Right lobe of liver (tissue), 6 donors: ENCODE measurements around the gene HIKESHI. TPM values are rescaled to one million over a fixed set of nuclear protein-coding genes. Genes with fewer than 3 reads are reported as not detected.

Source experiments
- ATAC-seq, 4 donors: fragments of 200-7000 bp; cut with Tn5 transposase; one replicate each; pipeline ENCODE4 v1.9.1; 2020; ENCODE audit warnings: mild to moderate bottlenecking in 4 of 4, moderate library complexity in 4 of 4
- DNase-seq, 3 donors: peaks; one replicate each; pipeline ENCODE4 v3.0.0-alpha.2; 2020
- H3K27ac ChIP-seq, 3 donors: fragments of 200-600 bp; one replicate each; pipeline ENCODE4 v1.8.0; 2022
- H3K27me3 ChIP-seq, 2 donors: fragments of 200-600 bp; one replicate each; pipeline ENCODE4 v1.8.0; 2022
- H3K36me3 ChIP-seq, 4 donors: fragments of 200-600 bp; sonication (generic) in 1 of 4; one replicate each; pipeline versions ENCODE4 v1.5.1 to v1.8.0; 2017 to 2022; ENCODE audit warnings: control low read depth in 1 of 4
- H3K4me1 ChIP-seq, 4 donors: fragments of 200-600 bp; sonication (generic) in 1 of 4; one replicate each; pipeline versions ENCODE4 v1.5.1 to v1.8.0; 2017 to 2022; ENCODE audit warnings: control low read depth in 1 of 4
- H3K4me3 ChIP-seq, 3 donors: fragments of 200-600 bp; one replicate each; pipeline ENCODE4 v1.8.0; 2022
- H3K9me3 ChIP-seq, 4 donors: fragments of 200-600 bp; sonication (generic) in 1 of 4; one replicate each; pipeline versions ENCODE4 v1.5.1 to v1.8.0; 2017 to 2022; ENCODE audit warnings: control low read depth in 1 of 4
- CTCF ChIP-seq, 4 donors: fragments of 200-600 bp in 3 of 4; fragments of 450-650 bp in 1 of 4; IDR thresholded peaks; one replicate each; pipeline versions ENCODE4 v1.5.1 to v1.8.0; 2016 to 2022; ENCODE audit warnings: antibody characterized with exemption in 4 of 4, mild to moderate bottlenecking in 2 of 4
- POLR2A ChIP-seq: fragments of 450-650 bp; IDR thresholded peaks from one replicate; pipeline ENCODE4 v1.6.1; 2017; ENCODE audit warnings: antibody characterized with exemption, mild to moderate bottlenecking
- WGBS: methylation state at CpG from one replicate; pipeline ENCODE4 v1.1.6; 2018; ENCODE audit warnings: low coverage, low lambda C conversion rate; ENCODE audit not compliant: insufficient coverage; ENCODE audit errors: missing lambda C conversion rate; 5-methylcytosine and 5-hydroxymethylcytosine counted together
- intact Hi-C, 2 donors: fragments of 100-400 bp; cut with DNase I; formaldehyde crosslinking; loops; one replicate each; pipeline versions ENCODE4 v1.11.2 to v1.14.1; 2022
- total RNA-seq, 6 experiments: library from RNA; depleted of rRNA in 2 of 6; stranded (reverse); fragments of >200 nt in 2 of 6; fragmentation: NEBNext Ultra II Directional in 3 of 6; extraction: Animal tissue kit (Norgen Biotek cat#: 25700) in 3 of 6; gene quantifications; one replicate each; pipeline versions ENCODE4 v1.1.0 to v1.2.4, GENCODE V29; 2016 to 2023
- donor health status: DM: no; HTN: yes; CAD: no.
- donor health status: DM: no; HTN: no; CAD: no.
- donor health status: DM: no; HTN: no; CAD: no.
- donor health status: DM: no; HTN: yes; CAD: no.
- donor health status: DM: no; HTN: yes; CAD: no.

Gene HIKESHI
- total RNA-seq, 6 experiments from 2014 or later: 10.1 to 17.0 (median 14.2) TPM

- intact Hi-C loops: no loop called here
- DNase-seq: no peak
- ATAC-seq: no peak
- H3K4me1 ChIP-seq: peaks cover 0 to 4% (median 0%) of the 10 kb centered on the region in 4 donors
- H3K27me3 ChIP-seq: no peaks in the 10 kb centered on the region
- H3K27ac ChIP-seq: no peak overlapping the region
- WGBS: 55% methylated on average over 6 of the region's 6 CpGs
- TF ChIP-seq CTCF (IDR thresholded peaks at IDR 0.05) (no peak), POLR2A (no peak)
- no peaks in the 10 kb centered on the region for H3K36me3 ChIP-seq
- H3K9me3 ChIP-seq: no peaks in the 10 kb centered on the region
- H3K4me3 ChIP-seq: no peak overlapping the region
Observed at GRCh38 chr11:86370922-86371594, 69.0 kb downstream of the HIKESHI start.

GRCh38 chr11:86372041-86372440 lies 70.0 kb downstream of the HIKESHI start:
- DNase-seq (no peak), ATAC-seq (no peak)
- Histone ChIP-seq H3K36me3 (no peaks in the 10 kb centered on the region), H3K4me1 (peaks cover 0 to 4% (median 0%) of the 10 kb centered on the region in 4 donors), H3K27ac (no peak overlapping the region), H3K27me3 (no peaks in the 10 kb centered on the region), H3K4me3 (no peak overlapping the region), H3K9me3 (no peaks in the 10 kb centered on the region)
- 89% methylated on average over 1 of the region's 1 CpG for whole genome bisulfite sequencing
- intact Hi-C loops: no loop called here
- TF ChIP-seq CTCF (IDR thresholded peaks at IDR 0.05): no peak
- no peak for TF ChIP-seq POLR2A

- no peaks in the 10 kb centered on the region for H3K36me3 ChIP-seq
- DNase-seq (no peak), ATAC-seq (no peak)
- no peak overlapping the region for H3K27ac ChIP-seq
- TF ChIP-seq POLR2A (no peak), CTCF (IDR thresholded peaks at IDR 0.05) (no peak)
- no peak overlapping the region for H3K4me3 ChIP-seq
- H3K27me3 ChIP-seq: no peaks in the 10 kb centered on the region
- H3K4me1 ChIP-seq: peaks cover 0 to 4% (median 0%) of the 10 kb centered on the region in 4 donors
- intact Hi-C loops: no loop called here
- H3K9me3 ChIP-seq: no peaks in the 10 kb centered on the region
Observed at GRCh38 chr11:86372586-86372985, 70.5 kb downstream of the HIKESHI start.

GRCh38 chr11:86374069-86374468 lies 72.0 kb downstream of the HIKESHI start:
- peaks cover 0 to 4% (median 0%) of the 10 kb centered on the region in 4 donors for H3K4me1 ChIP-seq
- no peaks in the 10 kb centered on the region for H3K36me3 ChIP-seq
- H3K9me3 ChIP-seq: no peaks in the 10 kb centered on the region
- WGBS: 8% methylated on average over 1 of the region's 1 CpG
- no peak overlapping the region for H3K27ac ChIP-seq
- no peak overlapping the region for H3K4me3 ChIP-seq
- H3K27me3 ChIP-seq: no peaks in the 10 kb centered on the region
- TF ChIP-seq CTCF (IDR thresholded peaks at IDR 0.05): no peak
- no peak for TF ChIP-seq POLR2A
- DNase-seq: no peak
- intact Hi-C loops: no loop called here
- ATAC-seq: no peak

- no peaks in the 10 kb centered on the region for H3K36me3 ChIP-seq
- ATAC-seq (peak in 1 of 4 donors; percentile 23), DNase-seq (peak in 2 of 3 donors; percentile 24 to 46)
- H3K27ac ChIP-seq: no peak within 1 kb of the TSS
- intact Hi-C loops: no loop called here
- no peaks in the 10 kb centered on the region for H3K9me3 ChIP-seq
- H3K4me3 ChIP-seq: peak within 1 kb of the TSS in 1 of 3 donors; percentile 32
- H3K27me3 ChIP-seq: no peaks in the 10 kb centered on the region
- WGBS: 13% methylated on average over 25 of the region's 25 CpGs
- H3K4me1 ChIP-seq: peaks cover 0 to 4% (median 0%) of the 10 kb centered on the region in 4 donors
- TF ChIP-seq POLR2A: no peak
- no peak for TF ChIP-seq CTCF (IDR thresholded peaks at IDR 0.05)
Observed at GRCh38 chr11:86374586-86374985, 72.5 kb downstream of the HIKESHI start, which contains the start of gene CCDC81. TSS of gene CCDC81 (plus strand) at chr11:86374887. CDS start at chr11:86375164, 277 bp downstream.
